GM11168 (cell line): Measurements from ENCODE around the gene TRIM34.
"Not testable (repeated sequence)": the region's sequence is repeated elsewhere in the genome, so short reads cannot be mapped to it uniquely, and the experiment has no call there.

Experiments used
- in situ Hi-C: fragments of 300-500 bp; cut with MboI; formaldehyde crosslinking; loops from one replicate; pipeline ENCODE4 v1.12.0; 2022; ENCODE audit warnings: low sequenced_read_pairs; ENCODE audit not compliant: unreplicated experiment

TRIM34 gene

GRCh38 chr11:5682890-5683441, 58.2 kb downstream of the TRIM34 start:
- in situ Hi-C loops = not testable (repeated sequence)

GRCh38 chr11:5683620-5684019, 58.8 kb downstream of the TRIM34 start:
- in situ Hi-C loops = not testable (repeated sequence)

DNA sequence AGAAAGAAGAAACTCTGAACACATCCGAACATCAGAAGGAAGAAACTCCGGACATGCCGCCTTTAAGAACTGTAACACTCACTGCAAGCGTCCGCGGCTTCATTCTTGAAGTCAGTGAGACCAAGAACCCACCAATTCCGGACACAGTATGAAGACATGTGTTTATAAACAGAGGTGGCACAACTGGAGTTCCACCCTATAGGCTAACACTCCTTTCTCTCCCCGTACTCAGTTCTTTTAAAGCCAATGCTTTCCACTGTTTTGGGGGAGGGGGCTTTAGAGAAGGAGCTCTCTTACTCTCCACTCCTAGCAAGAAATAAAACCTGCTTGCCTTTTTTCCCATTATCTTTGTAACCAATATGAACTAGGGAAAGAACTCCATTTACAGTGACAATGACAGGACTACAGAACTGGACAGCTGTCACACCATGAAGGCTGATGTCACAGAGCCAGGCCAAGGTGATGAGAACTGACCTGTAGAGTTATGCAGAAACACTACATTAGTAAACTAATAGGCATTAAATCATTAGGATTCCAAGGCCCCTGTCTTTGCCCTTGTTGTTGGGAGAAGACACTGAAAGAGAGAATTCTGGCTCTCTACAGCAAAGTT, 59.3 kb downstream of the TRIM34 start:
- in situ Hi-C loops = no loop called here

GRCh38 chr11:5684646-5685362, 60.0 kb downstream of the TRIM34 start, which contains the start of gene TRIM5:
Gene TRIM5, minus strand, starts transcription at chr11:5685074. Its CDS starts 4,897 bp downstream, at chr11:5680177.
- in situ Hi-C loops = no loop called here

DNA sequence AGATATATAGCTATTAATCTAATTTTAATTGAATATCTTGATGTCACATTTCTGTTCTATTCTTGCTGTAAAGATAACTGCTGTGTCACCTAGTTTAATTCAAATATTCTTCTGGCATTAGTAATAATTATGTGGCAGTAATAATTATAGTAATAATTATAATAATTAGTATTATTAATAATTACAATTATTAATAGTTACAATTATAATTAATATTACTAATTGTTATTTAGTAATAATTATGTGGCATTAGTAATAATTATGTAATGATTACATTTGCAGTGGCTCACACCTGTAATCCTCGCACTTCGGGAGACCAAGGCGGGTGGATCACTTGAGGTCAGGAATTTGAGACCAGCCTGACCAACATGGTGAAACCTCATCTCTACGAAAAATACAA, 61.6 kb downstream of the TRIM34 start:
- in situ Hi-C loops = no loop called here

- in situ Hi-C loops = no loop called here
Measured at GRCh38 chr11:5688482-5688881, 63.7 kb downstream of the TRIM34 start.

GRCh38 chr11:5689551-5689983, 64.8 kb downstream of the TRIM34 start, which contains the start of gene TRIM22:
Gene TRIM22, plus strand, starts transcription at chr11:5689790. Its CDS starts 6,443 bp downstream, at chr11:5696233.
- in situ Hi-C loops = no loop called here

DNA sequence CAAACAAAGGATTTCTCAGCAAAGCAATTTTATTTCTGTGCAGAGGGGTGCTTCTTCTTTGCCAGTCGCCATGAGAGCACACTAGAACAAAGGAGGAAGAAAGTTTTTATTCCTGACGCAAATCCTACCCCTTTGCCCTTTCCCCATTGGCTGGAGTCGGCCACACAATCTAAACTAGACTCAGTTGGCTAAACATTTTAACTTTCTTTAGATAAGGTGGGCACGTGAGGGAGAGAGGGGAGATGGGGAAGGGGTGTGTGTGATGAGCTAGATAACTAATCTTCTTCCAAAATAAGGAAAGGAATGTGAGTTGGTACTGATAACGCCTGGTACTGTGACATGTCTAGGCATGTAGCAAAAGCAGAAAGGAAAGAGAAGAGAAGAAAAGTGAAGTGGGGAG, 65.4 kb downstream of the TRIM34 start:
- in situ Hi-C loops = no loop called here

DNA sequence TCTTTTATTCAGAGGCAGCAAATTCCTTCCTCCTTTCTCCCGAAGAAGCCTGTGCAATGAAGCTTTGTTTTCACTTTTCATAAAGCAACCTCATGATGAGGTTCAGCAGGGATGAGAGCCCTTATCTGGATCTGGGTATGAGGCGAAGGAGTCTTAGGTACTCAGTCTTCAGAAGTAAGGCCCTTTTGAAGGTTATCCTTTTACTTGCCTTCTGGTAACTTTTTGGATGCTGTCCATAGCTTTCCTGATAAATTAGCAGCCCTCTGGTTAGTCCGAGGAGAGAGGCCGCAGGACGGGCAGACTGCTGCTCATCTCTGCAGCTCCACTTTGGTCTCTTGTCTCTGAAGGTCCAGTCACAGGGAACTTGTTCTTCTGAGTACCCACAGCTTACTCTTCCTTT, 65.9 kb downstream of the TRIM34 start:
- in situ Hi-C loops = no loop called here

- in situ Hi-C loops = not testable (repeated sequence)
Measured at GRCh38 chr11:5691238-5691963, 66.6 kb downstream of the TRIM34 start.

DNA sequence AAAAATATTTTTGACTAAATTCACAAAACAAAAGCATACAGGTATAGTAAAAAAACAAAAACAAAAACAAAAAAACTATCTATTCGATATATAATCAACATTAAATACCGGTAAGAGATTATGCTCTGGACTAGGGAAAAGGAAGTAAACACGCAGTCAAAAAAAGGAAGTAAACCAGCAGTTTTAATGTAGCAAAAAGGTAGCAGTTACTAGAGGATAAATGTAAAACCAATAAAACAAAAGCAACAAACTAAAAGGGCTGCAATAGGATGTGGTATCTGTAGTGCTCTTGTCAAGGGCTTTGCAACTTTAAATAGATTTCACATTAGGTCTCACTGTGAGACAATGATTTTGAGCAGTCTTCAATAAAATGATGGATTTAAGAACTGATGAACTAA, 67.2 kb downstream of the TRIM34 start:
- in situ Hi-C loops = no loop called here
